M059J (cell line): Measurements from ENCODE around the gene TUBGCP2. TPM values are rescaled to one million over a fixed set of nuclear protein-coding genes. Genes with fewer than 3 reads are reported as not detected.

Source experiments
- DNase-seq: peaks from one replicate; pipeline ENCODE4 v3.0.0-alpha.2; 2012; ENCODE audit warnings: low read depth
- total RNA-seq: library from RNA; depleted of rRNA; stranded (reverse); fragments of >200 nt; shearing (Covaris generic); gene quantifications from 2 replicates; pipeline ENCODE4 v1.2.3, GENCODE V29; 2014

The TUBGCP2 gene
- total RNA-seq, 1 experiment from 2014 or later = 51.9 TPM

DNA sequence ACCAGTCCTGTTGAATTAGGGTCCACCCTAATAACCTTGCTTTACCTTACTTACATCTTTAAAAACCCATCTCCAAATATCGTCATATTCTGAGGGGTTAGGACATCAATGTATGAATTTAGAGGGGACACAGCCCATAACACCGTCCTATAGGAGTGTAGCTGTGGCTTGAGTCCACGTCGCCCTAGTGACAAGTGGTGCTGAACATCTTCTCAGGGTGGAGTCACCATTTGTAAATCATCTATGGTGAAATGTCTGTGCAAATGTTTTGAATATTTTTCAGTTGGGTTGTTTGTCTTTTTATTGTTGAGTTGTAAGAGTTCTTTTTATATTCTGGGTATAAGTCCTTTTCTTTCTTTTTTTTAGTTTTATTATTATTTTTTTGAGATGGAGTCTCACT lies 33.3 kb upstream of the TUBGCP2 start:
- no peak for DNase-seq

DNA sequence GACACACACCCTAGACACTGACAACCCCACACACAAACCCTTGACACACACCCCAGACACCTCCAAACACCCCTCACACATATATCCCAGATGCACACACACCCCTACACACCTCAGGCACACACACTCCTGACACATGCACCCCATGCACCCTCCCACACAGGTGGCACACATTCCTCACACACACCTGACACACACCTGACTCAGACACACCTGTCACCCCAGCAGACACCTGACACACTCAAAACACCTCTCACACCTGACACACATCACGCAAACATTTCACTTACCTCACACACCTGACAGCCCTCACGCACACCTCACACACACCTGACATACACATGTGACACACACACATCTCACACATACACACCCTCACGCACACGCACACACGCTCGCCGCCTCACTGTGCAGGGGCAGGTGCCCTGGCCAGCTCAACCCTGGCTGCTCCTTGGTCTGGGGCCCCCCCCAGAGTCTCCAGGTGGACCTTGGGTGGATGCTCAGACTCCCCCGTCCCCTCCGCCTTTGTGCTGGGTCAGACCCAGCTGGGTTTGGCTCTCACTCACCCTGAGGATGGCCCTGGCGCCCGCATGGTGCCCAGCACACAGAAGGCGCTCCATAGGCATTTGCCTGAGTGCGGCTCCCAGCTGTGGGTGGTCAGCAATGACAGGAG lies 31.2 kb upstream of the TUBGCP2 start:
- no peak for DNase-seq

DNA sequence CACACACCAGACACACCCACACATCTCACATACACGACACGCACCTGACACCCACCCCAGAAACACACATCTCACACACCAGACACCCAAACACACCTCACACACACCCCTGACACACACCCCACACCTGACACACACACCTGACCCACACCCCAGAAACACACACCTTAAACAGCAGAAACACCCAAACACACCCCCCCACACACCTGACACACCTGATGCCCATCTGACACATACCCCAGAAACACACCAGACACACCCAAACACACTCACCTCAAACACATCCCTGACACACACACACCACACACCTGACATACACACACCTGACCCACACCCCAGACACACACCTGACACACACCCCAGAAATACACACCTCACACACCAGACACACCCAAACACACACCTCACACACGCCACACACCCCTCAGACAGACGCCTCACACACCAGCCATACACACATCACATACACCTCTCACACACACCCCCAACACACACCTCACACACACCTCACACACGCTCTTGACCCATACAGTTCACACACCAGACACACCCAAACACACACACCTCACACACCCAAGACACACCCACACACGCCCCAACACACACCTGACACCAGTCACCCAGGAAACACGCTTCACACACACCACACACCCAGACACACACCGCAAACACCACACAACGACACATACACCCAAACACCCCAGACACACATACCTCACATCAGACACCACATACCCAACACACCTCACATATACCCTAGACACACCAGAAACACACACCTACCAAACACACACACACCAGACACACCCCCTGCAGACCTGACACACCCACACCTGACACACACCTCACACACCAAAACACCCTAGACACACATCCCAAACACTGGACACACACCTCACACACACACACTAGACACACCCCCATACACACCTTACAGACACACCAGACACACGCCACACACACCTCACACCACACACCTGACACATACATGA lies 29.7 kb upstream of the TUBGCP2 start:
- DNase-seq = no peak

DNA sequence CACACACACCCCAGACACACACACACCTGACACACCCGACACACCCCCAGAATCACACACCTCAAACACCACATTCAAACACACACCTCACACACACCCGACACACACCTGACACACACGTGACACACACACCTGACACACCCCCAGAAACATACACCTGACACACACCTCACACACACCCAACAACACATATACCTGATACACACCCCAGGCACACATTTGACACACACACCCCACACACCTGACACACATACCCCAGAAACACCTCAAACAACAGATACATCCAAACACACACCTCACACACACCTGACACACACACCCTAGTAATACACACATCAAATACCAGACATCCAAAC lies 28.7 kb upstream of the TUBGCP2 start:
- no peak for DNase-seq

DNA sequence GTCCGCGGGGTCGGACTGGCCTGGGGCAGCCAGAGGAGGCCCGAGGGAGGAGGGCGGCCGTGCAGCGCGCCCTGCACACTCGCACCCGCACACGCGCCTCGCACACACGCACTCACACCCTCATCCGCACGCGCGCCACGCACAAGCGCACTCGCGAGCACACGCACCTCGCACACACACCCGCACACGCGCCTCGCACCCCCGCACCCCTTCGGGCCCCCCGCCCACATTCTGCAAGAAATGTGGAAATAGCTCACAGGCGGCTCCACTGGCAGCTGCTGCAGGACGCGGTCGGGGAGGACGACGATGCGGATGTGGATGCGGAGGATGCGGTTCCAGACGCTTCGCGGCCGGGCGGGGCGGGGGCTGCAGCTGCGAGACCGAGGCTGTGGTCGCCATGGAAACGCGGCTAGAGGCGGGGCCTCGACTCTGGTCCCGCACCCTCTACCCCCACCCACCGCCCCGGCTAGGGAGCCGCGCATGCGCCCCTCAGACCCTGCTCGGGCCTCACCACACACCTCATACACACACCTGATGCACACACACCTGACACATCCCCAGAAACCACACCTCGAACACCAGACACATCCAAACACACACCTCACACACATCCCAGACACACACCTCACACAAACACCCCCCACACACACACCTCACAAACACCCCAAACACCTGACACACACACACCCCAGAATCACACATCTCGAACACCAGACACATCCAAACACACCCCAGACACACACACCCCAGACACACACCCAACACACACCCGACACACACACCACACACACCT lies 28.1 kb upstream of the TUBGCP2 start, which contains the start of gene CALY:
Gene CALY, minus strand, starts transcription at position 320 of the 793 bp plus-strand sequence. CDS start 7,907 bp downstream, outside the sequence.
- DNase-seq = no peak

DNA sequence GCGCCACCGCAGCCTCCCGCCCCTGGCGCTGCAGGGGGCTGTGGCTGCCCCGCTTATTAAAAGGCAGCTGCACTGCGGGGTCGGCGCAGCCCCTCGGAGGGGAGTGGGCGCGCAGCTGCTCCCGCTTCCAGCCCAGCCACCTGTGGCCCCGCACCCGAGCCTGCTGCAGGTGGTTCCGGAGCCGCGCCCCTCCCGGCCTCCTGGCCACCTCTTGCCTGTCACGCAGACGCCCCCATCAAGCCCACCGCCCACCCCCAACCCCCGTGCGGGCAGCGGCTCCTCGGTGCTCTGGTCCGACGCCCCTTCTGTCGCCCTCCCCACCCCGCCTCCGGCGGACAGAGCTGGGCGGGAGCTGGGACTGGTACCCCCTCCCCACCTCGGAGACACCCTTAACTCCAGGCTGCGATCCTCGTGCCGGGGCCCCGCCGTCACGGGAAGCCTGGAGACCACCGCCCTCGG lies 27.5 kb upstream of the TUBGCP2 start:
- no peak for DNase-seq

DNA sequence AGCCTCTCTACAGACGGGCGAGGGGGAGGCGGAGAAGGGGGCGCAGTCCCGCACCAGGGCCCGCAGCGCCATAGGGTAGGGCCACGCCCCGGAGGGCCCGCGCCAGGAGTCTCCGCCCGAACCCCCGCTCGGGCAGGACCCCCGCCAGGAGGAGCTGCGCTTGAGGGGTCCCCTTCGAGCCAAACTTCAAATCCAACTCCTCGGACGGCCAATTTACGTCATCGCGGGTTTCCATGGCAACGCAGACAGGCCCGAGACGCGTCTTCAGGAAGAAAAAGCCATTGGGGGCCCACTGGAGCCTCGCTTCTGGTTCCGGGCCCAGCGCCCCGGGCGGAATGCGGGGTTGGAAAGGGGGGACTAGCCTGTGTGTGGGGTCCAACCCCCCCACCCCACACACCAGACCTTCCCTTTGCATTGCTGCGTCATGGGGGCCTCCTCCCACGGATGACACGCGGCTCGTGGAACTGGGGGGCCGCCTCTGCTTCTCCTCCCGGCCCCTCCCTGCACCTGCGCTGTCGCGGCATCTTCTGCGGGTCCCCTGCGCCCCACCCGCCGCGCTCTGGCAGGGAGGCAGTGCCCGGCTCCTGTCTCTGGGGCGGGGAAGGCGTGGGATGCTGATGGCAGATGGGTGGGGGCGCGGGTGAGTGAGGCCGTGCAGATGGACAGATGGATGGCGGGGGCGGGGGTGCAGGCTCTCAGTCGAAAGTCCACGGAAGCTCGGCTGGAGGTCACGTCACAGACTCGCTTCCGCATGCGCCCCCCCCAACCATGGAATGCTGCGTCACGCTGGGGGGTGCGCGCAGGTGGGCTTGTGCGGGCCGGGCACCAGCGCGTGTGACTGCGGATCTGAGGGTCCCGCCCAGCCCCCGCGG lies 26.8 kb upstream of the TUBGCP2 start:
- DNase-seq = peak; percentile 42

DNA sequence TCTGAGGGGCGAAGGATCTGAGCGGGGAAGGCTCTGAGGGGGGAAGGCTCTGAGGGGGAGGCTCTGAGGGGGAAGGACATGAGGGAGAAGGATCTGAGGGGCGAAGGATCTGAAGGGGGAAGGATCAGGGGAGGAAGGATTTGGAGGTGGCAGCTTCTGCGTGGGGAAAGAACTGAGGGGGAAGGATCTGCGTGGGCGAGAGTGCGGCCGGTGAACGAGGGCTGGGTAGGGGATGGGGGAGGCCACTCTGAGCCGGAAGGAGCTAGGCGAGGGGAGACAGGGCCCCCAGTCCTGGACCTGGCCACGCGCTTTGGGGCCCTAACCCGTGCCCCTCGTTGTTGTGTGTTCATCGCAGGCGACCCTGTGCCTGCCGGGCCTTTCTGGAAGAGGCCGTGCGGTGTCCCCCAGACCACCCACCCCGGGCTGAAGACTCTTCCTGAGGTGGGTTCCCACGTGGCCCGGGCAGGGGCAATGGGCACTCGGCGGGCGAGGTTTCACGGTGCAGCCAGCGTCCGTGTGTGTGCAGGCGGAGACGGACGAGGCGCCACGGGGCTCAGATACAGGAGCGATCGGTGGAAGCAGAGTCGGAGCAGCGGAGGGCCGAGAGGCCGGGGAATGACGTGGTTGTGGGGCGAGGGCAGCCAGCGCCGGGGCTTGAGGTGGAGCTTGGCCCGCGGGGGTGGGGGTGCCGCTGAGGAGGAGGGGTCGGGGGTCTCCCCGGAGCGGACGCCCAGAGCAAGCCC lies 26.0 kb upstream of the TUBGCP2 start:
- DNase-seq = no peak

DNA sequence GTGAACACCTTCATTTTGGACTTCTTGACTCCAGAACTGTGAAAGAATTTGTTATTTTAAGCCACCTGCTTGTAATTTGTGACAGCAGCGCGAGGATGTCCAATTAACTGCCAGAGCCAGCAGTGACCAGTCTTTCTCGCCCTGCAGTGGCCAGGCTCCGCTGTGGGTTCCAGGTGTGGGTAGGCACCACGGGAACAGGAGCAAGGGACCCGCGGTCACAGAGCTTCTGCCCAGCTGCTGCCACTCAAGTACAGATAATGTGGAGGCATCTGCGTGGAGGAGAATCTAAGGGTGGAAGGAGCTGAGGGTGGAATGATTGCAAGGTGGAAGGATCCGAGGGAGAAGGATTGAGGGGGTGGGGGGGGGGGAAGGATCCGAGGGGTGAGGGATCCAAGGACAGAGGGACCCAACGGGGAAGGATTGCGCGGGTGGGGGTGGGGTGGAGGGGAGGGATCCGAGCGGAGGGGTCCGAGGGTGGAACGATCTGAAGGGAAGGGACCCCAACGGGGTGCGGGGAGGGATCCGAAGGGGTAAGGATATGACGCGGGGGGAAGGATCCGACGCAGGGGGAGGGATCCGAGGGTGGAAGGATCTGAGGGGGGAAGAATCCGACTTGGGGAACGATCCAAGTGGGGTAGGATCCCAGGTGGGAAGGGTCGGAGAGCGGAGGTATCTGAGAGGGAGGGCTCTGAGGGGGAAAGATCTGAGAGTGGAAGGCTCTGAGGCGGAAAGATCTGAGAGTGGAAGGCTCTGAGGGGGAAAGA lies 24.4 kb upstream of the TUBGCP2 start:
- DNase-seq = no peak

DNA sequence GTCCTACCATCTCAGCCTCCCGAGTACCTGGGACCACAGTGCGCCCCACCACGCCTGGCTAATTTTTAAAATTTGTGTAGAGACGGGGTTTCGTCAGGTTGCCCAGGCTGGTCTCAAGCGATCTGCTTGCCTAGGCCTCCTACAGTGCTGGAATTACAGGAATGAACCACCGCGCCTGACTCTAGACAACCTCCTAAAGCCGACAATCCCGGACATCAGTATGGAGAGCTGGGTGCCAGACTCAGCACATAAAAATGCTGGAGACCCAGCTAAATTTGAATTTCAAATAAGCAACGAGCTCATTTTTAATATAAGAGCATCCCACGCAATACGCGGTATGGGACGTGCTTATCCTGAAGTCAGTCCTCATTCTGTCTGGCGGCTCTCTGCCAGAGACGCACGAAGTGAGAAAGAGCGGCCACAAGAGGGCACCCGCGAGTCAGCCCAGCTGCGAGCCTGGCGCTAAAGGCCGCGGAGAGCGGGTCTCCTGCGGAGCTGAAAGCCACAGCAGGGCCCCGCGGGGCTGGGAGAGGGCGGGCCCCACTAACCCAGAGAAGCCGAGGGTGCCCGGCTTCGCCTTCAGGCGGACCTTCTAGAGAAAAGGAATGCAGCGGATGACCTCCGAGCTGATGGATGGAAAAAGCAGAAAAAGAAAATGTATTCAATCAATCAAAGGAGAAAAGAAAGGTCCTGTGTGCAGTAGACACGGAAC lies 21.0 kb upstream of the TUBGCP2 start:
- peak; percentile 75 for DNase-seq

DNA sequence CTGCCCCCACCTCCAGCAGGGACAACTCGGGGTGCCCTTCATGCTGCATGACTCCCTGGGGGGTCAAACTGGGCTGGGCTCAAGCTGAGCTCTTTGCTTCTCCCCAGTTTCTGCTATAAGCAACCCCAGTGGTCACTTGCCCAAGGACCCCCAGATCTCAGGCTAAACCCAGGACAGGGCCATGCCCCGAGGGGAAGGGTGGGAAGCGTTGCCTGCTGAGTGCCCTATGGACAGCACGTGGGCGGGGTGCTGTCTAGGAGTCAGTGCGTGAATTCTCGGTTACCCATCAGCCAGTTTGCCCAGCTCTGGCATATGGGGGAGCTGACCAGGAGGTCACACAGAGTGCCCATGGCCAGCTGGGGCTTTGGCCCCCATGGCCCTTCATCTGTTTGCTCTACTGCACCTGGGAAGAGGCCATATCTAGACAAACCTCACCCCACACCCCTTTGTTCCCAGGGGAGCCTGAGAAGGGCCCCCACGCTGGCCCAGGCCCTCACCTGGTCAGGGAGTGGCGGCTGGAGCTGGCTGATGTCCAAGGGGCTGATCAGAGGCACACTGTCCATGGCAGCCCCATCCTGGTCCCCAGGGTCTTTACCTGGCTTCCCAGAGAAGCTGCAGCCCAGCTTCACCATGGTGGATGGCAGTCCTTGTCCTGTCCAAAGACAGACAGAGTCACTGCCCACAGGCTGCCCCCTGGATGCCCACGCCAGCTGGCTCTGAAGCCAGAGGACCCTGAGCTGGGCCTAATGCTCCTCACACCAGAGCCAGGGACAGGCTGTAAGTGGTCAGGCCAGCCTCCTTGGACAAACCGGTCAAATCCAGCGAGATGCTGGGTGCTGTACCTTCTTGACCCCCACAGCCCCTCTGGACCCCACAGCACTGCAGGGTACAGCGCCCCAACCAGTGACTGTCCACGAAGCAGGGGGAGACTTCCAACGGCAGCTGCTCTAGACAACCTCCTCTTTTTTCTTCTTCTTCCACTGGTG lies 20.0 kb upstream of the TUBGCP2 start:
- no peak for DNase-seq

DNA sequence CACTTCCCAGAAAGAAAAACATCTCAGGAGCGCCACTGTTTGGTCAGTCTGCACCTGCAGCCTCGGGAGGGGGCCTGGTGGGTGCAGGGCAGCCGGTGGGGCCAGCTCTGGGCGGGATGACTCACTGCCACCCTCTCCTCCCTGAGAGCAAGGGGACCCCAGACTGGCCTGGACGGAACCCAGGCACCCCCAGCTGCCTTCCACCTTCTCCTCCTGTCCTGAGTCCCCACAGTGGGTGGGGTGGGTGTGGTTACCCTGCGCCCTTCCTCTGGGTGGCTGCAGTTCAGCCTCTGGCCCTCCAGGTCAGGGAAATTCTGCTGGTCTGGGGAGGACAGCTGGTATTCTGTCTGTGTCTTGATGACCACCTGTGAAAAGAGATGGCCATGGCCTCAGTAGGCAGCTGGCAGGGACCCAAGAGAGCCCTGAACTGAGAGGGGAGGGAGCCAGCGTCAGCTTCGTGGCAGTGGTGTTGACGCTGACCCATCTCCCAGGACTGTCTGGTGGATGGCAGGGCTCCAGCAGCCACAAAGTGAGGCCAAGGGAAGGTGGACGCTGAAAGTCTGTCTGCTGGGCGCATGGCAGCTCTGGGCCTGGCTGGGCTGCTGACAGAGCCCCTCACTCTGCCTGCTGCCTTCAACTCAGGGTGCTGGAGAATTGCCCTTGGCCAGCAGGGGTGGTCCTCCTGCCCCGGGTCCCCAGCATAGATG lies 19.1 kb upstream of the TUBGCP2 start:
- peak; percentile 66 for DNase-seq

DNA sequence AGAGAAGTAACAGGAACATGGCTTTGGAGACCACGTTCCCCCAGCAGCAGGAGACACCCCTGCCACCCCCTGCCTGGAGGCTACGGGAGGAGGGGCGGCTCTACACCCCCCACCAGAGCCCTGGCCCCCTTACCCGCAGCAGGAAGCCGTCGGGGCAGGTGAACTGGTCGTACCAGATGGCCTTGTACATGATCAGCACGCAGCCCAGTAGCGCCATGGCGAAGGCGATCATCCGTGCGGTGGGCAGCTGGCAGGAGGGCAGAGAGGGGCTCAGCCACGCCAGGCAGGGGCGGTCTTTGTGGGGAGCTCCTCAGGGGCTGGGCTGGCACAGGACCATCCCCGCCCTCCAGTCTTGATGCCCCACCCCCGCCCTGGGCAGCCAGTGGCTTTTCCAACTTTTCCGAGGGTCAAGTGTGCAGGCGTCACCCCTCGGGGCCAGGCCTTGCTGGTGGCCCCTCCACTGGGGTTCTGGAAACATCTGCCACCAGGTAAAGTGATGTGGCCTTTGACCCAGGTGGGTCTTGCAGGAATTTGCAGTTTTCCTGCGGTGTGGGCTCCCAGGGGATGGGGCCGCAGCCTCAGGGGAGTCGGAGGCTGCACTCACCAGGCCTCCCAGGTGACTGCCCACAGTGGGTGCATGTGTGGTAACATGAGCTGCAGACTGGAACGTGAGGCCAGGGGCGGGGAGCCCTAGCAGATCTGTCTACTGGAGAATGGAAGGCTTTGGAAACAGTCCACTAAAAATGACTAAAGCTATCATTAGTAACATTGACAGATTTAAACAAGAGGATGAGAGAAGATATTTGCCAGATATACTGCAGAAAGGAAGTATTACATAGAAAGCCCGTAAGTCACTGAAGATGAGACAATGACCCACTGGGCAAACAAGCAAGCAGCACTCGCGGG lies 18.3 kb upstream of the TUBGCP2 start:
- peak; percentile 39 for DNase-seq

DNA sequence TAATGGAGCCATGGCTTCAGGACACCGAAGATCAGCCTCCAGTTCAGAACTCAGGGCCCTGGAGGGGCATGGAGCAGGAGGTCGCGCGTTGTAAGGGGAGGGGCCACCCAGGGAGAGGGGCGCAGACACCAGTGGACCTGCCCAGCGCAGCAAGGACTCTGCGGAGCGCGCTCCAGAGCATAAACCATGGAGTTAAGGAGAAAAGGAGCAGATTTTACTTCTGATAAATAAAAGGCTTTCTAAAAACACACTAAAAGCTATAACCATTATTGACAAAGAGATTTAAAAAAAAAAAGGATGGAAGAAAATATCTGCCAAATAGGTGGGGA lies 17.5 kb upstream of the TUBGCP2 start:
- no peak for DNase-seq

DNA sequence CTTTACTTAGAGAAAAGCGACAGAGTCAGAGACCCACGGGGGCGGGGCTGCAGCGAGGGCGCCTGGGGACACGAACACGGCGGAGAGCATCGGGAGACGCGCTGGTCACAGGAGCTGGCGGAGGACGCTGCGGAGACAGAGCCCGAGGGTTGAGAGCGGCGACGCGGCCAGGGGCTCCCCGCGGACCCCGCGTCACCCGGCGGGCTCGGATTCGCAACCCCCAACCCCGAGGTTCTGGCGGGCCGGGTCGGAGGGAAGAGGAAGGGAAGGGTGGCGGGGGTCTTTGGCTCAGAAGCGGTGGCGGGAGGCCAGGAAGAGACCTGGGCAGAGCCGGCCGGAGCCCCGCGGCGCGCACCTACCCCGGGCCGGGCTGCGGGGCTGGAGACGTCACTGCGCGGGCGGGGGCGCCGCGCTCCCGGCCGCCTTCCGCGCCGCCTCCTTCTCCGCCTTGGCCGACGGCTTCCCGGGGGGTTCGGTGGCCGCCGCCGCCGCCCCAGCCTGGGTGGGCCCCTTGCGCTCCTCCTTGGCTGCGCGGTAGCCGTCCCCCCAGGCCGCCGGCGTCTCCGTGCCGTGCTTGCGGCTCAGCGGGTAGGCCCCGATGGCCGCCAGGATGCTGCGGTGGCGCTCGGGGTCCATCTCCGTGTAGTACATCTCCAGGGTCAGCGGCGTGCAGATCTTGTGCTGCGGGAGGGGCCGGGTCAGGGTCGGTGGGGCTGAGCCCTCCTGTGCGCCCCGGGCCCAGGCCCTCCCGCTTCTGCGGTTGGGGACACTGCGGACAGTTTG lies 17.0 kb upstream of the TUBGCP2 start:
- DNase-seq = no peak
